GM19328 (cell line): ENCODE data around the gene LETMD1.

Experiments used
- ATAC-seq: cut with Tn5 transposase; IDR thresholded peaks from one replicate; pipeline ENCODE4 v1.9.1; 2021; ENCODE audit warnings: mild to moderate bottlenecking, moderate library complexity; ENCODE audit not compliant: unreplicated experiment

LETMD1 gene

DNA sequence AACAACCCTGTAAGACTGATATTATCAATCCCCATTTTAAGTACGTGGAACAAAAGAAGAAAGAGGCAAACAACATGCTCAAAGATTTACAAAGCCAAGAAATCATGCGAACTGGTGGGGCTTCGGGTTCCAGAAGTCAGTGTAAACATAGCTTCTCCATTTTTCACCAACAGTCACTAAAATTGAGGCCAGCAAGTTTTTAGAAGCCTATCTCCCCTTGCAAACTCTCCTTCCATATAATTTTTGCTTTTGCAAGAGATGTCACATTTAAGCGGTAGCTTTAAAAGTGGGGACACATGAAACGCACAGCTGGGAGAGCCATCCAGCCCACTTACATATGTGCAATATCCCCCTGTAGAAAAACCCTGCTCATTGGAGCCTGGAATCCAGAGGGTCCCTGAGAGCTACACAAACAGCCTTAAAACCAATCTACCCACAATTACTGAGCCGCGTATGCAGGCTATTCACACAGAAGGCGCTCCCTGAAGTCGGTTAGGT is 22.7 kb upstream of the LETMD1 start:
- ATAC-seq: peak; percentile 2

DNA sequence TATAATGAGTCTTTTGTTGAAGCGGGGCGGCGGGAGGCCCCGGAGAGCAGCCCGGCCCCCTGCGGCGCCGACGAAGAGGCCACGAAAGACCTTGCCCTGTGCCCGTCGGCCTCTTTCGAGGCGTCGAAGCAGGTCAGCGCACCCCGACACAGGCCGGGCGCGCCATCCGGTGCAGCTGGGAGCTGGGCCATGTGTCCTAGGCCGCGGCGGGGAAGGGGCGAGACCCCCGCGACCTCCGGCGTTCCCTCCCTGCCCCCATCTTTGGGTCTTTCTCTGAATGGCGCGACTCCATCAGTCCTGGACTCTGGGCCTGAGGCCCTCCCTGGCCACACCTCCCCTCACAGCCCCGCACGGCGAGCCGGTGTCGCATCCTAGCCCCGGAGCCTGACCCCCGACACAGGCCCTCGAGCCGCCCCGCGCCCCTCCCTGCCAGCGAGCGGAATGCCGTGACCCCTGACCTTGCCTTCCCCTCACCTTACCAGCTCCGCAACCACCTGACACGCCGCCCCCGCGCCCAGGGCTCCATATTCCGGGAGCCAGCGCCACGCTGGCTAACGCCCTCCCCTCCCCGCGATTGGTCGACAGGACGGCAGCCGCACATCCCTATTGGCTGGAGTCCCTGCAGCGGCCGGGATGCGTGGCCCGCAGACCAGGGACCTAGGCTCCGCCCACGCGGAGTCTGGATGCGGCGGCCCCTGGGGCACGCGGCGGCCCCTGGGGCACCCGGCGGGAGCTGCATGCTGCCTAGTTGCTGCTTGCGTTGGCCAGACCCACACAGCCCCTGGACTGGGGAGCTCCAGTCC is 22.1 kb upstream of the LETMD1 start, which contains the start of gene SLC11A2:
Gene SLC11A2, minus strand, starts transcription at position 549 of the 803 bp plus-strand sequence. CDS start 15,656 bp downstream, outside the sequence.
- ATAC-seq: peak; percentile 93

DNA sequence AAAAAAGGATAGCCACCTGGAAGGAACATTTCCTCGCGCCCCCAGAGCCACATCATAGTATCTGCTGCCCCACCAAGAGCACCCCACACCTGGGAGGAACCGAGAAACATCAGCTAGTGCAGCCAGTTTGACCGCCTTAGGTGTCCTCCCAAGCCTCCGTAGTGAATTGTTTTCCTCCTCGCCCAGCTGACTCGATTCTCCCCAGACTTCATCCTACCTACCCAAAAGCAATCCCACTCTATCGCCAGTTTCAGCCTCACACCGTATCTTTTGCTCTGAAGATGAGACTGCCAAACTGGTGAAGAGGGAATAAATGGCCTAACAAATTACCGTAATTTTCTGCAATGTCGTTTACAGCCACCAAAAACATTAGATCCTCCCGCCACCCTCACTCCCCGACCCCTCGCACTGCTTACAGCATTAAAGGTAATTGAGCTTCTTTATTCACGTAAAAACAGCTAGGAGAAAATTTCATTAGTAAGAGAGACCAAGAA is 20.7 kb upstream of the LETMD1 start:
- ATAC-seq: no peak

DNA sequence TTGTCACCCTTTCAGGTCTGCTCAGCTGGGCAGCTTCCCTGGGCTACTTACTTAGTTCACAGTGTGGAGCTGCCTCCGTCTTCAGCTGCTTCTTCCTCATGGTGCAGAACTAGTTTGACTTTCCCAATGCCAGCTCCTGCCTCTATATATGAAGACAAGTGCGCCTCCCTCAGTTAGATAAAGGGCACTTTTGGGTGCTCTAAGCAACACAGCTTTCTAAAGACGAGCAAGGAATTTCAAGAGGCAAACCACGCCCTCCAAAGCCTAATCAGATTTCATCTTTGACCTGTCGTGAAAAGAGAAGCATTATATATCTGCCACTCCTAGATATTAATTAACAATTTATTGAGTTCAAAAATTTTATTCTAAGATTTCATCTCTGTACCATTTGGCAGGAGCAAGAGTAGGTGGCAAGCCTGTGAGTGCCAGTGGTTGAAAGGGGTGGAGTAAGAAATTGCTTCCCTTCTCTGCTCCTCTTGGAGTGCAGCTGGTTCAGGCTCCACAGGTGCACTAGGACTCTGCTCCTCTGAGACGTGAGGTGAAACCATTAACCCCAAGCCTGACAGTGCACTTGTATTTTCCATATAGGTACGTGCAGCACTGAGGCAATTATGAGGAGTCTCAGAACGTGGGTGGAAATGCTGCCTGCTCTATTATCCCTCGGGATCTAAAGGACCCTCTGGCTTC is 19.9 kb upstream of the LETMD1 start:
- no peak for ATAC-seq

DNA sequence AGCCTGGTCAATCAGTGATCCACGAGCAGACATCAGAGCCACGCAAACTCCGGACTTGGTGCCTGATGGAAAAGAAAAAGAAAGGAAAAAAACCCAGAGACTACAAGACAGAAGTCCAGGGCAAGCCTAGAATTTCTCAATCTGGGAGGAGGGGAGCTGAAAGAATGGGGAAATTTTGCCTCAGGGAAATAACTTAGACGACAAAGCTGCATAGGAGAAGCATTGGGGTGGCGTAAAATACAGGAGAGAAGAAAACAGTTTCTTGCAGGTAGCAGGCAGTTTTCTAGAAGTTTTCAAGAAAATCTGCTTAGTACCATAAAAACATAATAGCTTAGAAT is 19.3 kb upstream of the LETMD1 start:
- ATAC-seq: no peak

DNA sequence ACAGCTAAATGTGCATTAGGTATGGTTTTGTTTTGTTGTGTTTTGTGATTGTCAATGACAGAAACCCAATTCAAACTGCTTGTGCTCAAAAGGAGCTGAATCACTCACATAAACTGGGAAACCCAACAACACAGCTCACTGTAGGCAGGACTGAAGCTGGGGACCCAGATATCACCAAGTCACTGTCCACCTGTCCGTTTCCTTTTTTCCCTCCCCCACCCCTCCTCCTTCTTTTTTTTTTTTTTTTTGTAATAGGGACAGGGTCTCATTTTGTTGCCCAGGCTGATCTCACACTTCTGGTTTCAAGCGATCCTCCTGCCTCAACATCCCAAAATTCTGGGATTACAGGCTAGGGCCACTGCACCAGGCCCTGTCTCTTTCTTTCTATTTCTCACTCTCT is 15.1 kb upstream of the LETMD1 start:
- no peak for ATAC-seq

DNA sequence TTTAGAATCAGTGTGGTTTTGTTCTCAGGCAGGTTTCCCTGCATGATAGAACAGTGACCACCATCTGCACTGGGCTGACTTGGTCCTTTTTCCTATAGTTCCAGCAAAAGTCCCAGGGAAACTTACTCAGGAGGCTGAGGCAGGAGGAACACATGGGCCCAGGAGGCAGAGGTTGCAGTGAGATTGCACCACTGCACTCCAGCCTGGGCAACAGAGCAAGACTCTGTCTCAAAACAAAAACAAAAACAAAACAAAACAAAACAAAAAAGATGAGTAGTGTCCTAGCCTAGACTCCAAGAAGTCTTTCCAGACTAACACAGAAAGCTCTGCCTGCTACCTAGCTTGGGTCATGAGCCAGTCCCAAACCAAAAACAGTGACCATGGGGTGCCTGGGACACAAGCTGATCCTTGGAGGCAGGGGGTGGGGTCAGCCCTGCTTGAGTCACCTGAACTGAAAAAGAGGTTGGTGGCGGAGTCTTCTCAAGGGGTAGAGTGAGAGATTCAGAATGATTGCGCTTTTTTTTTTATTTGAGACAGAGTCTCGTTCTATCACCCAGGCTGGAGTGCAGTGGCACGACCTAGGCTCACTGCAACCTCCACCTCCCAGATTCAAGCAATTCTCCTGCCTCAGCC is 14.6 kb upstream of the LETMD1 start:
- no peak for ATAC-seq

DNA sequence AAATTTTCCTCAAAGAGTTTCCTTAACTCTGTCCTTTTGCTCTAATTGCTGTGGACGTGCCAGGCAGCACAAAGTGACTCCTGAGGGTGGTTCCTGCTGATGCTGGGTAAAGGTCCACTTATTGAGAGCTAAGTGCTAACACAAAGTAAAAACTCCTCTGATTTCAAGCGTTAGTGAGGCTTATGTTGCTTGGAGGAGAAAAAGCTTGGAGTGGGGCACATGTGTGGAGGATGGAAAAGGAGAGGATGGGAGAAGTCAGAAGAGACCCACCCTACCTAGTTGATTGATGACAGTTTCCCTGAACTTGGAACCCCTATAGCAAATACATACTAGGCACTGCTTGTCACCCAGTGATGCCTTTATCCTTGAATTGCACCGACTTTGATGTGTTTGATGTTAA is 11.8 kb upstream of the LETMD1 start:
- ATAC-seq: no peak

DNA sequence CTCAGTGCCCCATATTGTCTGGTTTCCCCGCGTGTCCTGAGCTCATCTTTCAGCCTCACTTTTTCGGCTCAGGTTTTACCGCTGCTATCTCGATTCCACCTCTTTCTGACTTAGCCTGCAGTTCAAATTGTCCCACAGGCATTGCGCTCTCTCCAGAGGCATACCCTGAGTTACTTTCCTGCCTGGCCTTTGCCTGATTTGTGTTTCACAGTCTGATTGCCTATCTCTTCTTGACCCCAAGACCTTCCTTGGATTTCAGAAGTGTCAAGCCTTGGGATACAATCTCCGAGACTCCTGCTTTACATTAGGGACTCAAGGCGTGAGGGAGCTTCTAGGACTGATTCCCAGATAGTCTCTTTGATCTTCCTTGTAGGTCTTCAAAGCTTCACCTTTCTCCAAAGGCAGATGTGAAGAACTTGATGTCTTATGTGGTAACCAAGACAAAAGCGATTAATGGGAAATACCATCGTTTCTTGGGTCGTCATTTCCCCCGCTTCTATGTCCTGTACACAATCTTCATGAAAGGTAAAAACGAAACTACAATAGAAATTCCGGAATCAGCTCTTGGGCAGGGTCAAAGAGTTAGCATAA is 629 bp downstream of the LETMD1 start:
- no peak for ATAC-seq

DNA sequence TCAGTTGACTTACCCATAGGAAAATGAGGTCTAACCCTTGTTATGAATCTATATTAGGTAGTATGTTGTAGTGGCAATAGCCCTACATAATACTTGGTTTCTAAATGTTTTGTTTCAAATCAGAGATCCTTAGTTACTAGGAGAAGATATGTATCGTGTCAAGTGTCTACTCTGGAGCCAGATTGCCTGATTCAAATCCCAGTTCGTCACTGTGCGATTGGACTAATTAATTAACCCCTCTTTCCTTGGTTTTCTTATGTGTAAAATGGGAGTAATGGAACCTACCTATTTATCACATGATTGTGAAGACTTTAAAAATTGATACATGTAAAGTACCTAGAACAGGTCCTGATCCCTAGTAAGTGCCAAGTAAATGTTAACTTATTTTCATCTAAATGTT is 1.4 kb downstream of the LETMD1 start:
- ATAC-seq: no peak

DNA sequence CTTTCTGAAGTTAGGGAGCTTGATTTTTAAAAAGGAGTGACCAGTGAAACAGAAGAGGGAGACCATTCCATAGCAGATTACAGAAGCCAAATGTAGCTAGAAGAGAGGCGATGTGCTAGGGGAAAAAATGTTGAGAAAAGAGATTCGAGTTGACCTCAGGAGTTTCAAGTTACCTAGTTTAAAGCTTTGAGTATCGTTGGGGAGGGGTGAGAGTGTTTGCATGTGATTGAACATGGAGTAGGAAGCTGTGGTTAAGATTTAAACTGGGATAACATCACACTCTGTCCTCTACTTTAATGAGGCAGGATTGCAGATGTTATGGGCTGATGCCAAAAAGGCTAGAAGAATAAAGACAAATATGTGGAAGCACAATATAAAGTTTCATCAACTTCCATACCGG is 3.7 kb downstream of the LETMD1 start:
- ATAC-seq: no peak

DNA sequence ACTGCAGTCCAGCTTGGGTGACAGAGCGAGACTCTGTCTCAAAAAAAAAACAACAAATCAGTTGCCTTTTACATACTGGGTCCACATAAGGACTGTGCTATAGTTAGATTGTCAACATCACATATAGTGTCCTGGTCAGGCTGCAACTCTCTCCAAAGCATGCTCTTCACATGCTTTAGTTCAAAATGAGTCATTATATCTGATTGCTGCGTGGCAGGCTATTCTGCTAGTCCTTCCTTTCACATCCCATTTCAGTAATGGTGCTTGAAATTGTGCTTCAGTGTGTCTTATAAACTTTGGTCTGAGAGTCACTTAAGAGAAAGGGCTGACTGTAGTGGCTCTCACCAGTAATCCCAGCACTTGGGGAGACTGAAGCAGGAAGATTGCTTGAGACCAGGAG is 6.9 kb downstream of the LETMD1 start:
- ATAC-seq: no peak

DNA sequence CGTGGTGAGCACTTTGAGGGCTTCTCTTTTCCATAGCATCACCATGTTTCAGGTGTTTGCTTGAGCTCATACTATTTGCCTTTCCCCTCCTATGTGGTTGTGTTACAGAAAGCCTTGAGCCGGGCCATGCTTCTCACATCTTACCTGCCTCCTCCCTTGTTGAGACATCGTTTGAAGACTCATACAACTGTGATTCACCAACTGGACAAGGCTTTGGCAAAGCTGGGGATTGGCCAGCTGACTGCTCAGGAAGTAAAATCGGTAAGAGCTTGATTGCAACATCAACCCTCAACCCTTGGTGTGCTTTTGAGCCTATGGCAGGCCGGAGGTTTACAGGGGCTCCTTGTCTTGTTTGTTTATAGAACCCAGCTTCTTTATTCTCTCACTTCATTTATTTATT is 8.1 kb downstream of the LETMD1 start:
- no peak for ATAC-seq

DNA sequence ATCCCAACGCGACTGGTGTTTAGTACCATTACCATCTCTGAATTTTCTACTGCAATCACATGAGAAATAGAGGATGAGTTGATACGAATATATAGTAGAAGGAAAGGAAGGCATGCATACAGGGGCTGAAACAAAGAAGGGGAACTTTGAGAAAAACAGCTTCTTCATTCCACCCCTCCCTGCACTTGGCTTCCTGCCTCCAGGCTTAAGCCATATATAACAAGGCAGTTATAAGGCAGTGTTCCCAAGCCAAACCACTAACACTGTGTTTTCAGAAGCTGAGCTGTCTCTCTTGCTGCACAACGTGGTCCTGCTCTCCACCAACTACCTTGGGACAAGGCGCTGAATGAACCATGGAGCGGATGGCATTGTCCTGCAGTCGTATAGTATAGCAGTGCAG is 11.0 kb downstream of the LETMD1 start:
- ATAC-seq: no peak

DNA sequence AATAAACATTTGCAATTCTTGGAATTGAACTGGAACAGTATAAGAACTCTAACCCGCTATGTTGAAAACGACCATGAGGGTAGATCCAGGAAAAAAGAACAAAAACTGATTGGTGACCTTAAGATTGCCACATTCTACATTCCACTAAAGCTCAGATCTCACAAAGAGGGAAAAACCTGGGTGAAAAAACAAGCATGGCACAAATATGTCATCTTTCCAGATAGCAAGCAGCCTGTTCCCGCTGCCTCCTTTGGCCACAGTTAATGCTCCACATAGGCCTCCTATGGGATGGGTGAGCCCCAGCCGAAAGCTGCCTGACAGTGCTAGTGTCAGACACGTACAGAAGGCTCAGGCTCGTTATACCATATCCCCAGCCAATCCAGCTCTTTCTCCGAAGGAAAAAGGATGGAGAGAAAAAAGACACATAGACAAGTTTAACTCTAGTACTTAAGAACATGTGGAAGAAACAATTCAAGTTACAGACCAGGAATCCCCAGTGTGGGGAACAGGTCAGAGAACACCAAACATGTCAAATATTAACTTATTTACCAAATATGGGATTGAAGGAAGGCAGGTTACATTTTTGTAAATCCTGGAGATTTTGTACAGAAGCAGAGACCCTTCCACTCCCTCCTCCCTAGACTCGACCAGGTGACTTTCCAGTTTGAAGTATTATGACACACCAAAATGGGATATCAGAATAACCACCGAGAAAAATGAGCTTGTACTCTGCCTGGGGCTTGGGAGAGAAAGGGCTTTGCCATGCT is 14.7 kb downstream of the LETMD1 start:
- ATAC-seq: no peak

DNA sequence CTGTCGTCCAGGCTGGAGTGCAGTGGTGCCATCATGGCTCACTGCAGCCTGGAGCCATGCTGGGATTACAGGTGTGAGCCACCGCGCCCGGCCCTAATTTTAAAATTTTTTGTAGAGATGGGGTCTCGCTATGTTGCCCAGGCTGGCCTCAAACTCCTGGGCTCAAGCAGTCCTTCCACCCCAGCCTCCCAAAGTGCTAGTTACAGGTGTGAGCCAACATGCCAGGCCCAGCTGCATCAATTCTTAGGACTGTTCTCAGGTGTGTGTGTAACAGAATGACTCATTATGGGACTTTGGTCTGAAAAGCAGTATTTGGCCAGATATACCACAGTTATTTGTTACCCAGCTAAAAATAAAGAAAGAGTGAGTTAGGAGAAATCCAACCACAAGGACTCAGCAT is 17.4 kb downstream of the LETMD1 start:
- no peak for ATAC-seq

DNA sequence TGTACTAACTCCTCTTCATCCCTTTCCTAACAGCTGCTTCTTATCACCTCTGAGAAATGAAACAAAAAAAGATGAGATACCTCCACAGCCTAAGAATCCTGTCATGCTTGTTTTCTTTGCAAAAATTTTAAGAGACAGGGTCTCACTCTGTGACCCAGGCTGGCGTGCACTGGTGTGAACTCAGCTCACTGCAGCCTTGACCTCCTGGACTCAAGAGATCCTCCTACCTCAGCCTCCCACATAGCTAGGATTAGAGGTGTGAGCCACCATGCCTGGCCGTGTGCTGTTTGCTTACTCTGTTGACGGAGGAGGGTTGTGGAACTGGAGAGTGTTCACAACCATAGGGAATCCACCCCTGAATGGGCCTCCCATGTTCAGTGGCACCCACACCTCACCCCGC is 19.1 kb downstream of the LETMD1 start:
- ATAC-seq: no peak

DNA sequence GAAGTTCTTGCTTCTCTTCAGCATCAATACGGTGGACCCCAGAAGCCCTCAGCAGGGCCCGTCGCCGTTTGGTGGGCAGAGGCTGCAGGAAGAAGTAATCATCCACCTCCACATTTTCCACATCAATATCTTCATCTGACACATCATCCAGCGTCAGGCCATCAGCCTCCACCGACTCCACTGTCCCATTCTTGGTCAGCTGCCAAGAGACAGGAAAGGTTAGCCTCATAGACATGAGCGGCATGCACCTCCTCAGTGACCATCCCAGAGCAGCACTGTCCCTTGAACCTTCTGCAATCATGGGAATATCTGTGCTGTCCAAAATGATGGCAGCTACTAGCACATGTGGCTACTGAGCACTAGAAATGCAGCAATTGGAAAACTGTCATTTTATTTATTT is 19.6 kb downstream of the LETMD1 start:
- ATAC-seq: no peak

DNA sequence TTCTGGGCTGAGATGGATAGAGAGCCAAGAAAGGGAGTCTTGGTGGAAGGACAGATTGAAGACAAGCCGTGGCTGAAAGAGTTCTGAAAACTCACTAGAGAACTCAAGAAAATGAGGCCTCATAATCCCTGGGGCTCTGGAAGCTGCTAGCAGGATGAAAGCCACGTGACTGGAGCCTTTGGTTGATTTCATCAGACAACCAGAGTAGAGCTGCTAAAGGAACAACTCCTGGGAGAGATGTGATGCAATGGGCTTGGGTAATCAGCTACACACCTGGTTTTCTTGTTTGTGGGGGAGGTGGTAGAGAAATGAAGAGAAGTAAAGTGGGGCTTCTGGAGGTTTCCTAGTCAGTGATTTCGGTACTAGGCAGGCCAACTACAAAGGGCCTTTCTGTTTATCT is 21.9 kb downstream of the LETMD1 start:
- no peak for ATAC-seq

DNA sequence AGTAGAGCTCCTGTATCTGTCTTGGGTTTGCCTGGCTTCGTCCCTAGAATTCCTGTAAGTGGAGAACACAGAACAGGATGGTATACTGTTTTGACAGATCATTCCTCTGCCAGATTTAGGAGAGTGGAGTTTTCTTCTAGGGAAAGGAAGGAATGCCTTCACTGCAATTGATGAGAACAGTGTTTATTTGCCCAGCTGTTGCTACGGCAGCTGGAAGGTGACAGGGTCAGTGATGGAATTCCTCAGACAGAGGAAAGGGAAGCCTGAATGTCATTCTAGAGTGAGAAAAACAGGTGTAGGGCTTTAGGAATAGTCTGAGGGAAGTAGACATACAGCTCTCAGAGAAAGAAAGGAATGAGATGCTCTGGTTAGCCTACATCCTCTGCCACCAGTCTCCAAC is 23.5 kb downstream of the LETMD1 start:
- no peak for ATAC-seq

DNA sequence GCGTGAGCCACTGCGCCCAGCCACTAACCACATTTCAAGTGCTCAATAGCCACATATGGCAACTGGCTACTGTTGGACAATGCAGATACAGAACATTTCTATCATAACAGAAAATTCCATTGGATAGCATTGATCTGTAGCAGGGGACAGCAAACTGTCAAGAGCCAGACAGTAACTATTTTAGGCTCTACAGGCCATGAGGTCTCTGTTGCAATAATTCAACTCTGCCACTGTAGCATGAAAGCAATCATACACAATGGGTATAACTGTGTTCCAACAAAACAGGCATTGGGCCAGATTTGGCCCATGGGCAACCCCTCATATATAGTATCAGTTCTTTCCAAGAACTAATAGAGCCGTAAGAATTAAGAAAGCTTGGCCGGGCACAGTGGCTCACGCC is 27.3 kb downstream of the LETMD1 start:
- no peak for ATAC-seq
